ENCODE data around the gene USP15. TPM values are rescaled to one million over a fixed set of nuclear protein-coding genes. Genes with fewer than 3 reads are reported as not detected.

USP15 gene
- total and polyA plus RNA-seq, 2 of the 4 experiments (the other 2 are of a cell fraction) = 28.5 to 49.6 TPM

- in situ Hi-C loops (cut with MboI; ENCODE audit: low sequenced_read_pairs) (no loop called here), intact Hi-C loops (cut with micrococcal nuclease) (no loop called here), dilution Hi-C loops (cut with HindIII; ENCODE audit: low sequenced_read_pairs, unreplicated experiment) (no loop called here)
- H3K4me2 ChIP-seq (ENCODE audit: low read depth, low read length) = peak overlapping the region; percentile 73
- peak overlapping the region; percentile 93 for H3K56ac ChIP-seq (ENCODE audit: extremely low read depth, insufficient read depth, low read length)
- H4K5ac ChIP-seq (ENCODE audit: low read depth, low read length) = peak overlapping the region; percentile 54
- peak overlapping the region; percentile 81; the same call in 1 of the 2 replicates for H3K18ac ChIP-seq (ENCODE audit: low read depth, low read length)
- POLR2A ChIA-PET (ENCODE audit: unreplicated experiment) = no interaction called here
- H2AK5ac ChIP-seq (ENCODE audit: low read depth, low read length) = no peak overlapping the region
- no peak for ATAC-seq (ENCODE audit: low read depth)
- peak overlapping the region; percentile 73 for H2AK9ac ChIP-seq (replicated peaks; ENCODE audit: low read depth, low read length, poor library complexity)
- peak overlapping the region; percentile 92 for H3K27ac ChIP-seq (ENCODE audit: insufficient read depth, low read length)
- no CpG with 5 or more reads among the region's 10 CpGs for WGBS, 2 experiments (ENCODE audit: extremely low coverage in 2 of 2, insufficient read length in 1 of 2)
- H3K4me3 ChIP-seq (ENCODE audit: insufficient read depth, low read depth, low read length) = peak overlapping the region; percentile 75
- peak overlapping the region; percentile 86 for H2AFZ ChIP-seq (replicated peaks; ENCODE audit: low read length, poor library complexity)
- no peaks in the 10 kb centered on the region; the same call in 1 of the 2 replicates for H3K4me1 ChIP-seq (ENCODE audit: control insufficient read depth, insufficient read depth, low read length)
- no peak for DNase-seq
- H3K4ac ChIP-seq (ENCODE audit: low read depth, low read length) = peak overlapping the region; percentile 63
- TF ChIP-seq ELK1 (IDR thresholded peaks at IDR 0.05; ENCODE audit: borderline replicate concordance, low read depth, low read length) (no peak), MXI1 (IDR thresholded peaks at IDR 0.05; ENCODE audit: borderline replicate concordance, low read depth, low read length) (no peak), CHD1 (IDR thresholded peaks at IDR 0.05; ENCODE audit: low read depth, low read length) (no peak), CEBPB (IDR thresholded peaks at IDR 0.05; ENCODE audit: low read depth, low read length) (no peak), POLR2A (IDR thresholded peaks at IDR 0.05; ENCODE audit: low read depth, low read length) (no peak), FOS (IDR thresholded peaks at IDR 0.05; ENCODE audit: low read depth, low read length) (no peak), MAFK (IDR thresholded peaks at IDR 0.05; ENCODE audit: low read depth, low read length) (no peak), NFE2L2 (IDR thresholded peaks at IDR 0.05; ENCODE audit: low read depth, low read length) (no peak), MAZ (IDR thresholded peaks at IDR 0.05; ENCODE audit: borderline replicate concordance, low read depth, low read length) (no peak), RAD21 (IDR thresholded peaks at IDR 0.05; ENCODE audit: low read length) (no peak), RFX5 (IDR thresholded peaks at IDR 0.05; ENCODE audit: low read depth, low read length) (no peak), RCOR1 (IDR thresholded peaks at IDR 0.05; ENCODE audit: insufficient replicate concordance, low read length) (no peak), BHLHE40 (IDR thresholded peaks at IDR 0.05; ENCODE audit: low read depth, low read length) (no peak)
- TF ChIP-seq, protein P1, sequence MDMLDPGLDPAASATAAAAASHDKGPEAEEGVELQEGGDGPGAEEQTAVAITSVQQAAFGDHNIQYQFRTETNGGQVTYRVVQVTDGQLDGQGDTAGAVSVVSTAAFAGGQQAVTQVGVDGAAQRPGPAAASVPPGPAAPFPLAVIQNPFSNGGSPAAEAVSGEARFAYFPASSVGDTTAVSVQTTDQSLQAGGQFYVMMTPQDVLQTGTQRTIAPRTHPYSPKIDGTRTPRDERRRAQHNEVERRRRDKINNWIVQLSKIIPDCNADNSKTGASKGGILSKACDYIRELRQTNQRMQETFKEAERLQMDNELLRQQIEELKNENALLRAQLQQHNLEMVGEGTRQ (IDR thresholded peaks at IDR 0.05; ENCODE audit: low read depth, low read length) = no peak
- H4K8ac ChIP-seq (ENCODE audit: low read depth in 2 of 2, low read length in 2 of 2) = peak overlapping the region; percentile 94 to 98
- H3K36me3 ChIP-seq (ENCODE audit: control insufficient read depth, insufficient read depth, low read length) = no peaks in the 10 kb centered on the region
- H3K9me1 ChIP-seq (ENCODE audit: insufficient read depth, low read length) = no peaks in the 10 kb centered on the region
- peak overlapping the region; percentile 95 for H3K9ac ChIP-seq (ENCODE audit: low read depth, low read length)
- no TSS peak for BruUV-seq (replicated peaks)
- CTCF ChIA-PET = interaction anchor here (0.8 to 1.0 kb wide), 2 partner anchors 12 kb away, joined by 3 read pairs; no protein-coding TSS in a partner anchor
- H2BK5ac ChIP-seq (ENCODE audit: low read depth, low read length, poor library complexity, severe bottlenecking) = peak overlapping the region; percentile 89
- H4K91ac ChIP-seq (ENCODE audit: insufficient read depth, low read depth, low read length) = peak overlapping the region; percentile 43; the same call in 1 of the 2 replicates
- H3K23ac ChIP-seq (ENCODE audit: low read depth, low read length) = peak overlapping the region; percentile 97; the same call in 1 of the 2 replicates
- H2BK20ac ChIP-seq (ENCODE audit: low read depth, low read length) = no peak overlapping the region
- H3K79me1 ChIP-seq (ENCODE audit: low read depth in 1 of 2, low read length in 2 of 2) = peaks cover 0 to 22% of the 10 kb centered on the region in 2 experiments; a peak in 2 of 4 replicates
- no peaks in the 10 kb centered on the region for H3K9me3 ChIP-seq (ENCODE audit: control insufficient read depth, insufficient read depth, low read length)
- H3K27me3 ChIP-seq (ENCODE audit: control insufficient read depth, insufficient read depth, low read length) = no peaks in the 10 kb centered on the region
- H2BK120ac ChIP-seq (ENCODE audit: low read depth, low read length) = peak overlapping the region; percentile 90; the same call in 1 of the 2 replicates
- H2BK15ac ChIP-seq (ENCODE audit: low read depth, low read length) = no peak overlapping the region
- peaks cover 7% of the 10 kb centered on the region; the same call in 1 of the 2 replicates for H4K20me1 ChIP-seq (ENCODE audit: insufficient read depth, low read length)
- H3K14ac ChIP-seq (replicated peaks; ENCODE audit: low read depth, low read length) = peak overlapping the region; percentile 89
Observed at GRCh38 chr12:62258941-62259630, 1.1 kb upstream of the USP15 start.

All from IMR-90 (cell line).